Stomach smooth muscle (tissue), 2 donors: ENCODE results near the gene SPTBN1.

Experiments
- H3K27ac ChIP-seq: one replicate; pipeline ENCODE4 v1.7.0; 2013; ENCODE audit warnings: mild to moderate bottlenecking, low read length, inconsistent platforms
- H3K27me3 ChIP-seq, 2 donors: one replicate each; pipeline ENCODE4 v1.7.0; 2013; ENCODE audit warnings: low read length in 2 of 2; ENCODE audit not compliant: insufficient read depth in 2 of 2, control insufficient read depth in 1 of 2
- H3K36me3 ChIP-seq, 2 donors: one replicate each; pipeline ENCODE4 v1.7.0; 2013; ENCODE audit warnings: low read length in 2 of 2; ENCODE audit not compliant: control insufficient read depth in 2 of 2, insufficient read depth in 2 of 2
- H3K4me1 ChIP-seq: one replicate; pipeline ENCODE4 v1.7.0; 2013; ENCODE audit warnings: low read length; ENCODE audit not compliant: control insufficient read depth, insufficient read depth
- H3K4me3 ChIP-seq, 2 donors: one replicate each; pipeline ENCODE4 v1.7.0; 2013; ENCODE audit warnings: low read length in 2 of 2
- H3K9ac ChIP-seq, 2 donors: one replicate each; pipeline ENCODE4 v1.7.0; 2013; ENCODE audit warnings: low read length in 2 of 2, mild to moderate bottlenecking in 1 of 2
- H3K9me3 ChIP-seq, 2 donors: one replicate each; pipeline ENCODE4 v1.7.0; 2013; ENCODE audit warnings: low read length in 2 of 2; ENCODE audit not compliant: control insufficient read depth in 2 of 2
- donor health status: healthy.
- donor health status: Pancreatic carcinoma.

The SPTBN1 gene

GRCh38 chr2:54582987-54583386 is 126.9 kb downstream of the SPTBN1 start:
- Histone ChIP-seq H3K27ac (no peak overlapping the region), H3K9ac (no peak overlapping the region), H3K9me3 (no peaks in the 10 kb centered on the region), H3K4me3 (no peak overlapping the region), H3K4me1 (peaks cover 13% of the 10 kb centered on the region), H3K27me3 (no peaks in the 10 kb centered on the region), H3K36me3 (no peaks in the 10 kb centered on the region)

- Histone ChIP-seq H3K4me1 (peaks cover 6% of the 10 kb centered on the region), H3K27me3 (no peaks in the 10 kb centered on the region), H3K27ac (no peak overlapping the region), H3K36me3 (peaks cover 0 to 3% of the 10 kb centered on the region in 2 donors), H3K9me3 (no peaks in the 10 kb centered on the region), H3K9ac (no peak overlapping the region), H3K4me3 (no peak overlapping the region)
Measured at GRCh38 chr2:54584598-54584997, 128.5 kb downstream of the SPTBN1 start.

GRCh38 chr2:54585136-54585733 is 129.1 kb downstream of the SPTBN1 start:
- Histone ChIP-seq H3K4me3 (no peak overlapping the region), H3K9me3 (no peaks in the 10 kb centered on the region), H3K36me3 (peaks cover 0 to 3% of the 10 kb centered on the region in 2 donors), H3K9ac (no peak overlapping the region), H3K27me3 (no peaks in the 10 kb centered on the region), H3K27ac (no peak overlapping the region), H3K4me1 (peaks cover 2% of the 10 kb centered on the region)

- Histone ChIP-seq H3K9me3 (no peaks in the 10 kb centered on the region), H3K27me3 (no peaks in the 10 kb centered on the region), H3K4me1 (peaks cover 2% of the 10 kb centered on the region), H3K4me3 (no peak overlapping the region), H3K36me3 (peaks cover 0 to 3% of the 10 kb centered on the region in 2 donors), H3K9ac (no peak overlapping the region), H3K27ac (no peak overlapping the region)
Measured at GRCh38 chr2:54586062-54586461, 129.9 kb downstream of the SPTBN1 start.

DNA sequence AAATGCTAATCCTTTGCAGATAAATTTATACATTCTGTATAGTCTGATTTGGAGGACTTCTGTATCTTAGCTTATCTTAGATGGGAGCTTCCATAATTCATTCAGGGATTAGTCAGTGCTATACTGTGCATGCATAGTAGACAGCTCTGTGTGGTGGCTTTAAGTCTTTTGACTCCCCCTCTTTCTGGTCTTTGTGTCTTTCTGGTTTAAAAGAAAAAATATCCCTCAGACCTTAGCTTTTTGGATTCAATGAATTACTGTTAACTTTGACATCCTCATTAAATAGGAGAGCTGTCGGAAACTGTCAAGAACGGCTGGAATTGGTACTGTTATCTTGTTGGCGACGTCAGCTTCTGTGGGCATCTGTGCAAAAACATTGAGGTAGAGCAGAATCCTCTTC is 130.4 kb downstream of the SPTBN1 start:
- Histone ChIP-seq H3K36me3 (peaks cover 0 to 3% of the 10 kb centered on the region in 2 donors), H3K9ac (no peak overlapping the region), H3K27me3 (no peaks in the 10 kb centered on the region), H3K9me3 (no peaks in the 10 kb centered on the region), H3K27ac (no peak overlapping the region), H3K4me3 (no peak overlapping the region), H3K4me1 (peaks cover 2% of the 10 kb centered on the region)

DNA sequence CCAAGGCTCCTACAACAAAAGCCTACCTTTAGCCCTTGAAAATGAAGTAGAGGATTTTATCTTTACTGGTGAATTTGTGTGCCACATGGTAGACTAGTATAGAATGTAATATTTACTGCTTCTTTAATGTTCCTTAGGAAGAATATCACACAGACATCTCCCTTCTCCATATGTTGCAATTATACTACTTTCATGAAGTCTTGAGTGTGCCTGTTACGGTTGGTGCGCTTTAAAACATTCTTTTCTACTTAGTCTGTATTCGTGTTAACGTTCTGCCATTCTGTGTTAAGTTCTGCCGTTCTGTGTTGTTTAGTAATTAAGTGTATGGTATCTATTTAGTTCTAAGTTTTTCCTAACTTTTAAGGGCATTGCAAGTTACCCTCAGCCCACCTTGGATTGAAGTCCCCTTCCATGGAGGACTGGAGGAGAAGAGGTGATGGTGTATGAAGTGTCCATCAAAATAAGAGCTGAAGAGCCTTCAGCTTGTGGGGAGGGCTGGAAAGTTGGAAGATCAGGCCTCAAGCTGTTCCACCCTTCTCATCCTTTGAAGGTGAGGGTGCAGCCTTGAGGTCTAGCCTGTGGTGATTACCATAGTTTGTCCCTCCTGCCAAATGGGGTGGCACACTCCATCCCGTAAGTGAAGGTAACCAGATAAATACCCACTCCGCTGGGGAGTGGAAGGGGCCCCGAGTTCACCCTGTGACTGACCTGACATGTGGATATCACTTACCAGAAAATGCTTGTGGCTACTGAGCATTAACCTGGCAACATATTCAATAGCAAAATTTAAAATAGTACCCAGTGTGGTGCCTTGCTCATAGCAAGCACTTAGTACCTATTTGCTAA is 131.3 kb downstream of the SPTBN1 start:
- no peaks in the 10 kb centered on the region for H3K9me3 ChIP-seq
- no peak overlapping the region for H3K4me3 ChIP-seq
- no peaks in the 10 kb centered on the region for H3K27me3 ChIP-seq
- no peak overlapping the region for H3K9ac ChIP-seq
- peaks cover 2% of the 10 kb centered on the region for H3K4me1 ChIP-seq
- H3K36me3 ChIP-seq, result peaks cover 0 to 3% of the 10 kb centered on the region in 2 donors
- H3K27ac ChIP-seq, result no peak overlapping the region

GRCh38 chr2:54588244-54588899 is 132.2 kb downstream of the SPTBN1 start:
- Histone ChIP-seq H3K4me1 (peaks cover 2% of the 10 kb centered on the region), H3K9me3 (no peaks in the 10 kb centered on the region), H3K27ac (no peak overlapping the region), H3K4me3 (no peak overlapping the region), H3K27me3 (no peaks in the 10 kb centered on the region), H3K36me3 (peaks cover 0 to 3% of the 10 kb centered on the region in 2 donors), H3K9ac (no peak overlapping the region)

- Histone ChIP-seq H3K4me3 (no peak overlapping the region), H3K27ac (no peak overlapping the region), H3K27me3 (no peaks in the 10 kb centered on the region), H3K9ac (no peak overlapping the region), H3K36me3 (peaks cover 0 to 3% of the 10 kb centered on the region in 2 donors), H3K9me3 (no peaks in the 10 kb centered on the region), H3K4me1 (peaks cover 2% of the 10 kb centered on the region)
Measured at GRCh38 chr2:54589038-54589339, 132.9 kb downstream of the SPTBN1 start.

GRCh38 chr2:54589340-54590215 is 133.5 kb downstream of the SPTBN1 start:
- Histone ChIP-seq H3K36me3 (peaks cover 0 to 3% of the 10 kb centered on the region in 2 donors), H3K27me3 (no peaks in the 10 kb centered on the region), H3K4me1 (peaks cover 2% of the 10 kb centered on the region), H3K27ac (no peak overlapping the region), H3K4me3 (no peak overlapping the region), H3K9ac (no peak overlapping the region), H3K9me3 (no peaks in the 10 kb centered on the region)
